B cell (primary cell): ENCODE results near the gene BPIFB2. TPM values are rescaled to one million over a fixed set of nuclear protein-coding genes. Genes with fewer than 3 reads are reported as not detected.

Source experiments
- ATAC-seq: fragments of 200-7000 bp; cut with Tn5 transposase; one replicate; pipeline ENCODE4 v1.10.0; 2021; ENCODE audit warnings: low read depth, mild to moderate bottlenecking, moderate number of reproducible peaks, moderate library complexity
- CTCF ChIA-PET: fragments of 350-600 bp; sonication (Branson Sonifier 250); formaldehyde crosslinking; loops from one replicate; lab custom pipeline; 2021; ENCODE audit warnings: antibody characterized with exemption, inconsistent platforms; lab: Charles Lee
- POLR2A ChIA-PET: fragments of 350-600 bp; sonication (Branson Sonifier 250); formaldehyde crosslinking; loops from one replicate; lab custom pipeline; 2021; ENCODE audit warnings: antibody characterized with exemption; lab: Charles Lee
- DNase-seq: peaks from one replicate; pipeline ENCODE4 v3.0.0; 2013
- H2AFZ ChIP-seq: 2 replicates; pipeline ENCODE4 v1.6.1; 2012; ENCODE audit warnings: mild to moderate bottlenecking, low read depth, low read length; ENCODE audit not compliant: insufficient read depth, poor library complexity, severe bottlenecking
- H3K27ac ChIP-seq, 2 donors: 1 replicate in 1 of 2; 2 replicates in 1 of 2; pipeline ENCODE4 v1.5.1; 2012 to 2013; ENCODE audit warnings: low read length in 2 of 2, mild to moderate bottlenecking in 2 of 2, moderate library complexity in 1 of 2
- H3K27me3 ChIP-seq, 4 experiments: fragments of 200-600 bp in 1 of 4; sonication (generic) in 1 of 4; replicated peaks in 1 of 4; 1 replicate in 2 of 4; 2 replicates in 2 of 4; pipeline versions ENCODE4 v1.6.1 to v1.7.0; 2013 to 2016; ENCODE audit warnings: low read length in 3 of 4, mild to moderate bottlenecking in 2 of 4, mixed read lengths in 1 of 4, moderate library complexity in 1 of 4; ENCODE audit not compliant: insufficient read depth in 4 of 4, control insufficient read depth in 3 of 4; ENCODE audit errors: control extremely low read depth in 1 of 4
- H3K36me3 ChIP-seq, 2 experiments: replicated peaks in 1 of 2; 1 replicate in 1 of 2; 2 replicates in 1 of 2; pipeline versions ENCODE4 v1.6.1 to v1.7.1; 2013; ENCODE audit warnings: low read length in 1 of 2; ENCODE audit not compliant: insufficient read depth in 2 of 2, control insufficient read depth in 1 of 2; ENCODE audit errors: control extremely low read depth in 1 of 2, extremely low read depth in 1 of 2
- H3K4me1 ChIP-seq, 2 donors: fragments of 200-600 bp in 1 of 2; sonication (generic) in 1 of 2; 1 replicate in 1 of 2; 2 replicates in 1 of 2; pipeline versions ENCODE4 v1.5.1 to v1.6.1; 2013 to 2017; ENCODE audit warnings: low read length in 2 of 2; ENCODE audit not compliant: control insufficient read depth in 2 of 2, insufficient read depth in 2 of 2
- H3K4me2 ChIP-seq: replicated peaks from 2 replicates; pipeline ENCODE3; 2012; ENCODE audit warnings: mild to moderate bottlenecking, low read depth, low read length; ENCODE audit not compliant: poor library complexity, severe bottlenecking
- H3K4me3 ChIP-seq, 5 experiments: fragments of 200-600 bp in 1 of 5; sonication (generic) in 1 of 5; 1 replicate in 3 of 5; 2 replicates in 2 of 5; pipeline versions ENCODE4 v1.5.1 to v1.7.0; 2011 to 2016; ENCODE audit warnings: low read length in 4 of 5, mild to moderate bottlenecking in 4 of 5, low read depth in 2 of 5, control low read depth in 1 of 5, moderate library complexity in 1 of 5; ENCODE audit not compliant: insufficient read depth in 1 of 5; ENCODE audit errors: control extremely low read depth in 1 of 5, extremely low read depth in 1 of 5
- H3K79me2 ChIP-seq: fragments of 200-600 bp; sonication (generic); one replicate; pipeline ENCODE4 v1.6.0; 2016; ENCODE audit warnings: low read length; ENCODE audit not compliant: control insufficient read depth, insufficient read depth
- H3K9ac ChIP-seq: fragments of 200-600 bp; sonication (generic); 2 replicates; pipeline ENCODE4 v1.6.1; 2017; ENCODE audit warnings: mild to moderate bottlenecking, low read length, moderate library complexity
- H3K9me3 ChIP-seq, 3 donors: one replicate each; pipeline versions ENCODE4 v1.6.1 to v1.7.1; 2013; ENCODE audit warnings: low read length in 2 of 3; ENCODE audit not compliant: control insufficient read depth in 2 of 3, insufficient read depth in 1 of 3; ENCODE audit errors: control extremely low read depth in 1 of 3
- H4K20me1 ChIP-seq: 2 replicates; pipeline ENCODE4 v1.6.0; 2012; ENCODE audit warnings: mild to moderate bottlenecking, low read length; ENCODE audit not compliant: insufficient read depth, control insufficient read depth, poor library complexity, severe bottlenecking
- H3K27ac Mint-ChIP-seq: one replicate; pipeline ENCODE4 v1.8.0; 2021; ENCODE audit warnings: mixed read lengths
- H3K27me3 Mint-ChIP-seq: one replicate; pipeline ENCODE4 v1.8.0; 2021; ENCODE audit warnings: mixed read lengths
- H3K4me1 Mint-ChIP-seq: one replicate; pipeline ENCODE4 v1.8.0; 2021; ENCODE audit warnings: mixed read lengths
- H3K4me3 Mint-ChIP-seq: one replicate; pipeline ENCODE4 v1.8.0; 2021; ENCODE audit warnings: mixed read lengths
- H3K9me3 Mint-ChIP-seq: one replicate; pipeline ENCODE4 v1.8.0; 2022; ENCODE audit warnings: mixed read lengths; ENCODE audit not compliant: insufficient read depth
- CTCF ChIP-seq: fragments of 200-600 bp; IDR thresholded peaks from one replicate; pipeline ENCODE4 v1.8.0; 2022; ENCODE audit warnings: antibody characterized with exemption, mild to moderate bottlenecking
- EZH2 ChIP-seq: IDR thresholded peaks from 2 replicates; pipeline ENCODE4 v1.6.1; 2012; ENCODE audit warnings: borderline replicate concordance, low read depth, mild to moderate bottlenecking, moderate library complexity, low read length; ENCODE audit not compliant: insufficient read depth, poor library complexity, severe bottlenecking
- WGBS: methylation state at CpG from one replicate; pipeline ENCODE4 v1.1.5; 2013; ENCODE audit warnings: missing lambda C conversion rate; ENCODE audit not compliant: insufficient coverage; 5-methylcytosine and 5-hydroxymethylcytosine counted together
- intact Hi-C: fragments of 100-400 bp; cut with micrococcal nuclease; formaldehyde crosslinking; loops from one replicate; pipeline ENCODE4 v1.10.0; 2022
- polyA plus RNA-seq: library from polyadenylated mRNA; depleted of rRNA; stranded (reverse); fragments of >200 nt; gene quantifications from 2 replicates; pipeline ENCODE4 v1.2.3, GENCODE V29; 2012
- total RNA-seq, 2 donors: library from RNA; stranded (reverse); fragments of 120-200 nt in 1 of 2; gene quantifications; 1 replicate in 1 of 2; 2 replicates in 1 of 2; pipeline versions ENCODE4 v1.2.3 to v1.2.4, GENCODE V29; 2013 to 2022

The BPIFB2 gene
- total and polyA plus RNA-seq, 2 donors (not counting 1 experiment from before 2014, with no cell fraction given) = not detected

GRCh38 chr20:33023439-33024242 lies 16.1 kb downstream of the BPIFB2 start:
- intact Hi-C loops = no loop called here
- 76% methylated on average over 5 of the region's 6 CpGs for WGBS
- Histone ChIP-seq H2AFZ (no peak overlapping the region), H4K20me1 (no peaks in the 10 kb centered on the region), H3K27ac (no peak overlapping the region), H3K9ac (no peak overlapping the region), H3K79me2 (no peaks in the 10 kb centered on the region), H3K27me3 (no peaks in the 10 kb centered on the region), H3K36me3 (no peaks in the 10 kb centered on the region), H3K9me3 (peaks cover 0 to 4% (median 0%) of the 10 kb centered on the region in 3 donors), H3K4me3 (no peak overlapping the region), H3K4me1 (no peaks in the 10 kb centered on the region), H3K4me2 (no peak overlapping the region)
- no peak overlapping the region for H3K4me3 Mint-ChIP-seq
- no peak overlapping the region for H3K27ac Mint-ChIP-seq
- H3K4me1 Mint-ChIP-seq = no peaks in the 10 kb centered on the region
- no peaks in the 10 kb centered on the region for H3K9me3 Mint-ChIP-seq
- ATAC-seq (no peak), DNase-seq (no peak)
- TF ChIP-seq CTCF (no peak), EZH2 (no peak)
- POLR2A ChIA-PET = no interaction called here
- no peaks in the 10 kb centered on the region for H3K27me3 Mint-ChIP-seq
- CTCF ChIA-PET = no interaction called here

DNA sequence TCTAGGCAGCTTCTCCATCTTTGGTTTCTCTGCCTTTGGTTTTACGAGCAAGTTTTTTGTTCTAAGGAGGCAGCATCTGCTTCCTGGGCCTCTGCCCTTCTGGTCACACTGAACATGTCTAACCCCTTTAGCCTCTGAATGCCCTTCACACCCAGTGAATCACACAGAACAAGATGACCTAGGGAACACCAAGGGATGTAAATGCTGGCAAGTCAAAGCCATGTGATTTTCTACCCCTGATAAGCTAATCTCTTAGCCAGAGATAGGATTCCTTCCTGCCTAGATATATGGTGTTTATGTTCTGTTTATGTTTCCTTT lies 16.7 kb downstream of the BPIFB2 start:
- CTCF ChIA-PET = no interaction called here
- POLR2A ChIA-PET = no interaction called here
- no peaks in the 10 kb centered on the region for H3K36me3 ChIP-seq
- Mint-ChIP-seq H3K9me3 (no peaks in the 10 kb centered on the region), H3K27ac (no peak overlapping the region), H3K27me3 (no peaks in the 10 kb centered on the region), H3K4me3 (no peak overlapping the region), H3K4me1 (no peaks in the 10 kb centered on the region)
- WGBS = 100% methylated on average over 1 of the region's 1 CpG
- no peak overlapping the region for H3K4me2 ChIP-seq
- intact Hi-C loops = no loop called here
- no peaks in the 10 kb centered on the region for H4K20me1 ChIP-seq
- no peaks in the 10 kb centered on the region for H3K79me2 ChIP-seq
- ATAC-seq (no peak), DNase-seq (no peak)
- no peaks in the 10 kb centered on the region for H3K27me3 ChIP-seq
- no peak overlapping the region for H2AFZ ChIP-seq
- no peak overlapping the region for H3K9ac ChIP-seq
- H3K27ac ChIP-seq = no peak overlapping the region
- peaks cover 0 to 4% (median 0%) of the 10 kb centered on the region in 3 donors for H3K9me3 ChIP-seq
- no peak overlapping the region for H3K4me3 ChIP-seq
- H3K4me1 ChIP-seq = no peaks in the 10 kb centered on the region
- TF ChIP-seq EZH2 (no peak), CTCF (no peak)
